WERI-Rb-1 (cell line): ENCODE data around the gene C12orf57.
A peak's percentile ranks its signal among the peaks of the same experiment; 100 is the strongest.

Source experiments
- DNase-seq: peaks from one replicate; pipeline ENCODE4 v3.0.0-alpha.2; 2020
- H3K27ac ChIP-seq: fragments of 250-450 bp; sonication (Bioruptor Pico); 2 replicates; pipeline ENCODE4 v1.5.1; 2020; ENCODE audit warnings: mild to moderate bottlenecking, moderate library complexity
- H3K27me3 ChIP-seq: fragments of 250-450 bp; sonication (Bioruptor Pico); 2 replicates; pipeline ENCODE4 v1.5.1; 2021; ENCODE audit warnings: mild to moderate bottlenecking, low read depth, moderate library complexity; ENCODE audit not compliant: insufficient read depth, severe bottlenecking
- H3K36me3 ChIP-seq: fragments of 250-450 bp; sonication (Bioruptor Pico); 2 replicates; pipeline ENCODE4 v1.5.1; 2020; ENCODE audit warnings: mild to moderate bottlenecking, moderate library complexity
- H3K4me3 ChIP-seq: 2 replicates; pipeline ENCODE4 v1.5.1; 2011; ENCODE audit warnings: low read depth, mild to moderate bottlenecking, control low read depth, low read length
- H3K9me3 ChIP-seq: fragments of 250-450 bp; sonication (Bioruptor Pico); 2 replicates; pipeline ENCODE4 v1.5.1; 2021; ENCODE audit warnings: mild to moderate bottlenecking, moderate library complexity; ENCODE audit not compliant: severe bottlenecking
- TF ChIP-seq, protein P1 (sequence below): IDR thresholded peaks from 2 replicates; pipeline ENCODE4 v1.5.1; 2011; ENCODE audit warnings: low read depth, mild to moderate bottlenecking, control low read depth, inconsistent platforms, low read length

C12orf57 gene

DNA sequence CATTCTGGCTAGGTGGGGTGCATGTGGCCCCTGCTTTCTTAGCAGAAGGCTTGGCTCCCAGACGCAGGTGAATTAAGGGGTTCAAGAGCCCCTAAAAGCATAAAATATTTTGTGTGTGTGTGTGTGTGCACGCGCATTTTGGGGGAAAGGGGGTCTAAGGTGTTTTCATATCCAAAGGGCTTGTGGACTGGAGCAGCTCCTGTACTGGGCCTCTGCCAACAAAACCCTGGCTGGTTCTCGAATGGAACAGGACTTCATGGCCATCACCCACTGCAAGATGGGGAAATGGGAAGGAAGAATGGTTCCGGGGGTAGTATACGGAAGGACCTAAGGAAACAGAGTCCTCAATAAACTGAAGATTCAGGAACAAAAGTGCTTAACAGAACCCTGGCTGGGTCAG lies 20.0 kb upstream of the C12orf57 start:
- TF ChIP-seq, protein P1, sequence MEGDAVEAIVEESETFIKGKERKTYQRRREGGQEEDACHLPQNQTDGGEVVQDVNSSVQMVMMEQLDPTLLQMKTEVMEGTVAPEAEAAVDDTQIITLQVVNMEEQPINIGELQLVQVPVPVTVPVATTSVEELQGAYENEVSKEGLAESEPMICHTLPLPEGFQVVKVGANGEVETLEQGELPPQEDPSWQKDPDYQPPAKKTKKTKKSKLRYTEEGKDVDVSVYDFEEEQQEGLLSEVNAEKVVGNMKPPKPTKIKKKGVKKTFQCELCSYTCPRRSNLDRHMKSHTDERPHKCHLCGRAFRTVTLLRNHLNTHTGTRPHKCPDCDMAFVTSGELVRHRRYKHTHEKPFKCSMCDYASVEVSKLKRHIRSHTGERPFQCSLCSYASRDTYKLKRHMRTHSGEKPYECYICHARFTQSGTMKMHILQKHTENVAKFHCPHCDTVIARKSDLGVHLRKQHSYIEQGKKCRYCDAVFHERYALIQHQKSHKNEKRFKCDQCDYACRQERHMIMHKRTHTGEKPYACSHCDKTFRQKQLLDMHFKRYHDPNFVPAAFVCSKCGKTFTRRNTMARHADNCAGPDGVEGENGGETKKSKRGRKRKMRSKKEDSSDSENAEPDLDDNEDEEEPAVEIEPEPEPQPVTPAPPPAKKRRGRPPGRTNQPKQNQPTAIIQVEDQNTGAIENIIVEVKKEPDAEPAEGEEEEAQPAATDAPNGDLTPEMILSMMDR, result no peak
- no peak for DNase-seq
- Histone ChIP-seq H3K9me3 (no peaks in the 10 kb centered on the region), H3K36me3 (peaks cover 51% of the 10 kb centered on the region), H3K4me3 (no peak overlapping the region), H3K27ac (peak overlapping the region; percentile 68), H3K27me3 (no peaks in the 10 kb centered on the region)

- H3K9me3 ChIP-seq, result no peaks in the 10 kb centered on the region
- peak overlapping the region; percentile 68 for H3K27ac ChIP-seq
- H3K36me3 ChIP-seq, result peaks cover 48% of the 10 kb centered on the region
- TF ChIP-seq, protein P1, result no peak
- DNase-seq, result no peak
- no peak overlapping the region for H3K4me3 ChIP-seq
- H3K27me3 ChIP-seq, result no peaks in the 10 kb centered on the region
These were observed 18.6 kb upstream of the C12orf57 start for GRCh38 chr12:6925239-6925539.

DNA sequence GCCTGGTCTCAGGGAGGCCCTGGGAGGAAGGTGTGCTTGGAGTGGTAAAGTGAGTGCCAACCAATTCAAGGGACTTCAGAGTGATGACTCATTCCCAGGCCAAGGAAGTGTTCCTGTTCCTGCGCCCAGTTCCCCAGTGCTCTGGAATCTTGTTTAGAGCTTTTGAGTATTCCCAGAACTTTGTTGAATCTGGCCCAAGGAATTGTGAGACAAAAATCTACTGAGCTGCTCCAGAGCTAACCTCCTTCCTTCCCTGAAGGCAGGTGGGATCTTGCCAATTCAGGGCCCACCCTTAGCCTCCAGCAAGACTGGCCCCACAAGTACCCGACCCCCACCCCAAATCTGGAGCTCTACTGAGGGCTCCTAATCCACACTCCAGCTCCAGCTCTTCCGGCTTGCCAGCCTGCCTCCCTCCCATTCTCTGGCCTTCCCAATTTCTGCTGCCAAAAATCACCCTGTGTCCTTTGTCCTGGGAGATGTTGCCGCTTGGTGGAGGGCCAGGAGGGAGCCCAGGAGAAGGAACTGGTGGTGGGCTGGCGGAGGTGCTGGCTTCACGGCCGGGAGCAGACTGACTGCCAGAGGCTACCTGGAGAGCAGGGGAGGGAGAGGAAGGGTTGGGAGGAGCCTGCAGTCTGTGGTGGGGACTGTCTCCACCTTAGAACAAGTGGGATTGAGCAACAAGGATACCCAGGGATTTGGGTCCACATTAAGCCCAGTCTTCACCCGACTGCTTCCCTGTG lies 18.1 kb upstream of the C12orf57 start:
- no peaks in the 10 kb centered on the region for H3K9me3 ChIP-seq
- H3K36me3 ChIP-seq, result peaks cover 44% of the 10 kb centered on the region
- no peak for DNase-seq
- TF ChIP-seq, protein P1, result no peak
- H3K4me3 ChIP-seq, result no peak overlapping the region
- H3K27ac ChIP-seq, result peak overlapping the region; percentile 68
- H3K27me3 ChIP-seq, result no peaks in the 10 kb centered on the region

DNA sequence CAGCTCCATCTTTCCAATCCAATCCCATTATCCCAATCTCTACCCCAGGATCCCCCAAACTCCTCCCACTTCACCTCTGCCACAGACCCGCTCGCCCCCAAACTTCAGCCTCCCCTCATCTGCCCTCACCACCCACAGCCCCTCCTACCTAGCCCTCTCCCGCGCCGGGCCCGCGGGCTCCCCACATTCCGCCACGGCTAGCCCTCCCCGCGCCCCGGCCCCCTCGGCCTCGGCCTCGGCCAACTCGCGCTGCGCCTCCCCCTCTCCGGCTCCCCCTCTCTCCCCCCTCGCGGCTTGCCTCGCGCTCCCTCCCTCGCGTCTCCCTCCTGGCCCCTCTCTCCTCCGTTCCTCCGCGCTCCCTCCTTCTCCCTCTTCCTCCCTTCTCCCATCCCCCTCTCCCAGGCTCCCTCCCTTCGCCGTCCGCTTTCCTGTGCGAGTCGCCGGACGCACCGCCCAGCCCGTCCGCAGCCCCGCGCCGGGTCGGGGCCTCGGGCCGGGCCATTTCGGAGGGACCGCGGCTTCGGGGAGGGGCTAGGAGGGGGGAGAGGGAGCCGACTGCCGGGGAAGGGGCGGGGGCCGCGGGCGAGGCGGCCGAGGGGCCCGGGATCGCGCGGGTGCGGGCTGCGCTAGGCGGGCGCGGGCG lies 16.3 kb upstream of the C12orf57 start, which contains the start of gene ATN1:
TSS of gene ATN1 (plus strand) at position 581 of the 643 bp plus-strand sequence. CDS start 6,043 bp downstream, outside the sequence.
- H3K27me3 ChIP-seq, result no peaks in the 10 kb centered on the region
- peak within 1 kb of the TSS; percentile 94 for H3K27ac ChIP-seq
- TF ChIP-seq, protein P1, result no peak
- no peaks in the 10 kb centered on the region for H3K9me3 ChIP-seq
- H3K4me3 ChIP-seq, result peak within 1 kb of the TSS; percentile 71
- H3K36me3 ChIP-seq, result peaks cover 30% of the 10 kb centered on the region
- peak; percentile 87 for DNase-seq

DNA sequence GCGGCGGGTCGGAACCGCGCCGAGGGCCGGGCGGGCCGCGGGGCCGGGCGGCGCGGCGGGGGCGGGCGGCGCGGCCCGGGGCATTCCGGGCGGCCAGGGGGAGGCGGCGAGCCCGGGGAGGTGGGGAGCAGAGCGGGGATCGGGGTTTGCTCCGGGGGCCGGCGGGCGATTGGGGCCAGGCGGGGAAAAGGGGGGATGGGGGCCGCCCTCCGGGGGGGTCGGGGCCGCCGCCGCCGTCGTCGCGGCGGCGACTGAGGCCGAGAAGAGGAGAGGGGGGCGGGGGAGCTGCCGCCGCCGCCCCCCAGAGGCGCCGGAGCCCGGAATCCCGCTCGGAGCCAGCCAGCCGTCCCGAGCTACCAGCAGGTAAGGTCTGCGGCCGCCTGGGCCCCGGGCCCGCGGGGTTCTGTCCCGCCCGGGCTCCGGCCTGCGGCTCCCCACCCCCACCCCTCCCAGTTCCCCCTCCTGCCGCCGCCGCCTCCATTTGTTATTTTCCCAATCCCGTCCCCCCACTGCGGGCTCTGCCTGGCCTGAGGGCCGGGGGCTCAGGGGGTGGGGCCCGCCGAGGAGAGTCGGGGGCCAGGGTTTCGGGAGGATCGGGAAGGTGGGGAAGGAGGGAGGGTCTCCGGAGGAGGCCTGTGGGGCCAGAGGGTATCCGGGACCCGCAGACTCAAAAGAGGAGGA lies 15.7 kb upstream of the C12orf57 start:
- H3K36me3 ChIP-seq, result peaks cover 27% of the 10 kb centered on the region
- peak overlapping the region; percentile 71 for H3K4me3 ChIP-seq
- DNase-seq, result no peak
- no peaks in the 10 kb centered on the region for H3K9me3 ChIP-seq
- no peaks in the 10 kb centered on the region for H3K27me3 ChIP-seq
- peak overlapping the region; percentile 58 for H3K27ac ChIP-seq
- TF ChIP-seq, protein P1, result no peak
